Measurements from ENCODE around the gene TRPT1. TPM values are rescaled to one million over a fixed set of nuclear protein-coding genes. Genes with fewer than 3 reads are reported as not detected.

Gene TRPT1
- total RNA-seq, 1 experiment from 2014 or later, result 66.1 TPM

GRCh38 chr11:64243236-64243854 lies 17.4 kb upstream of the TRPT1 start:
- BruUV-seq (replicated peaks), result no TSS peak
- Histone ChIP-seq H3K27me3 (ENCODE audit: control insufficient read depth, insufficient read depth, low read length) (no peaks in the 10 kb centered on the region), H3K27ac (ENCODE audit: low read length) (peak overlapping the region; percentile 11; the same call in 1 of the 2 replicates), H3K9me3 (ENCODE audit: control insufficient read depth, insufficient read depth, low read depth, low read length) (no peaks in the 10 kb centered on the region), H3K36me3 (ENCODE audit: control insufficient read depth, insufficient read depth, low read length) (peaks cover 3% of the 10 kb centered on the region; the same call in 1 of the 2 replicates), H3K4me3 (ENCODE audit: low read depth in 2 of 2, low read length in 2 of 2) (peak overlapping the region in 1 of 2 experiments; percentile 60; a peak in 2 of 4 replicates), H3K4me1 (ENCODE audit: control insufficient read depth, insufficient read depth, low read length) (peaks cover 37% of the 10 kb centered on the region)
- in situ Hi-C loops (cut with HindIII; ENCODE audit: low pct_unique_long_range_greater_than_20kb, low sequenced_read_pairs), result no loop called here
- intact Hi-C loops (cut with micrococcal nuclease; ENCODE audit: unreplicated experiment), result loop anchor here (10.0 kb wide), 1 partner anchor 61 kb away; the partner anchor contains the start of genes CATSPERZ and ESRRA
- ATAC-seq (no peak), DNase-seq (ENCODE audit: low read depth, low spot score) (no peak)
- CTCF ChIA-PET, result interaction anchor here (0.9 kb wide), 1 partner anchor 9 kb away, joined by 3 read pairs; no protein-coding TSS in a partner anchor
- POLR2A ChIA-PET, result interaction anchor here (0.7 kb wide), 2 partner anchors 61 to 229 kb away, joined by 3 read pairs; no protein-coding TSS in a partner anchor
- peak; percentile 41; the same call in 1 of the 2 replicates for TF ChIP-seq POLR2AphosphoS5 (IDR thresholded peaks at IDR 0.05; ENCODE audit: low read depth, low read length)
- TF ChIP-seq CTCF (IDR thresholded peaks at IDR 0.05), result no peak
- peak; percentile 89; the same call in 1 of the 2 replicates for TF ChIP-seq SIN3A (IDR thresholded peaks at IDR 0.05; ENCODE audit: borderline replicate concordance, insufficient read depth, low read depth, low read length)

- in situ Hi-C loops (cut with HindIII; ENCODE audit: low pct_unique_long_range_greater_than_20kb, low sequenced_read_pairs), result no loop called here
- H3K4me3 ChIP-seq (ENCODE audit: low read depth in 2 of 2, low read length in 2 of 2), result peak overlapping the region; percentile 59 to 60
- ATAC-seq, result peak; percentile 75
- H3K9me3 ChIP-seq (ENCODE audit: control insufficient read depth, insufficient read depth, low read depth, low read length), result no peaks in the 10 kb centered on the region
- H3K4me1 ChIP-seq (ENCODE audit: control insufficient read depth, insufficient read depth, low read length), result peaks cover 30% of the 10 kb centered on the region
- DNase-seq (ENCODE audit: low read depth, low spot score), result no peak
- H3K36me3 ChIP-seq (ENCODE audit: control insufficient read depth, insufficient read depth, low read length), result peaks cover 3% of the 10 kb centered on the region; the same call in 1 of the 2 replicates
- peak overlapping the region; percentile 68 for H3K27ac ChIP-seq (ENCODE audit: low read length)
- intact Hi-C loops (cut with micrococcal nuclease; ENCODE audit: unreplicated experiment), result loop anchor here (10.0 kb wide), 1 partner anchor 63 kb away; the partner anchor contains the start of genes CATSPERZ and ESRRA
- TF ChIP-seq REST (IDR thresholded peaks at IDR 0.05; ENCODE audit: insufficient read depth in 1 of 2, low read depth in 2 of 2, low read length in 1 of 2), result no peak
- peak; percentile 32; the same call in 1 of the 2 replicates for TF ChIP-seq POLR2AphosphoS5 (IDR thresholded peaks at IDR 0.05; ENCODE audit: low read depth, low read length)
- H3K27me3 ChIP-seq (ENCODE audit: control insufficient read depth, insufficient read depth, low read length), result no peaks in the 10 kb centered on the region
- CTCF ChIA-PET, result interaction anchor here (0.5 to 0.7 kb wide), 5 partner anchors 37 to 681 kb away, joined by 3 to 8 read pairs (median 4); partner anchors contain the start of gene TRMT112
- POLR2A ChIA-PET, result interaction anchor here (0.7 to 1.0 kb wide), 2 partner anchors 14 to 1503 kb away, joined by 7 to 9 read pairs; no protein-coding TSS in a partner anchor
- BruUV-seq (replicated peaks), result TSS peak; percentile 92
Observed at GRCh38 chr11:64241491-64242374, 15.7 kb upstream of the TRPT1 start.

All from Panc1 (cell line).